Stimulated activated CD4-positive, alpha-beta T cell treated with anti-CD3 and anti-CD28 coated beads, Interleukin-2, amount 100 ng/mL, for 4 hours (primary cell): ENCODE data around the gene LSM4.
"Not testable (repeated sequence)": the region's sequence is repeated elsewhere in the genome, so short reads cannot be mapped to it uniquely, and the experiment has no call there.

ENCODE experiments used
- DNase-seq: peaks from one replicate; pipeline ENCODE4 v3.0.0-alpha.2; 2020; ENCODE audit warnings: low read depth

LSM4 gene

GRCh38 chr19:18322759-18323460, at the start of gene LSM4:
Gene LSM4 (minus strand): TSS chr19:18323076. CDS start chr19:18323020, 56 bp downstream.
- peak; percentile 99 for DNase-seq

GRCh38 chr19:18368504-18369222, 45.8 kb upstream of the LSM4 start:
- no peak for DNase-seq

- no peak for DNase-seq
Observed at GRCh38 chr19:18366021-18366435, 43.2 kb upstream of the LSM4 start.

- no peak for DNase-seq
Observed at GRCh38 chr19:18364826-18365528, 42.1 kb upstream of the LSM4 start.

- not testable (repeated sequence) for DNase-seq
Observed at GRCh38 chr19:18364277-18364825, 41.5 kb upstream of the LSM4 start.

GRCh38 chr19:18363787-18364186, 40.9 kb upstream of the LSM4 start:
- DNase-seq = no peak

- no peak for DNase-seq
Observed at GRCh38 chr19:18362934-18363542, 40.2 kb upstream of the LSM4 start.

GRCh38 chr19:18361646-18362045, 38.8 kb upstream of the LSM4 start:
- DNase-seq = no peak

- no peak for DNase-seq
Observed at GRCh38 chr19:18357041-18357440, 34.2 kb upstream of the LSM4 start.

GRCh38 chr19:18354743-18355142, 31.9 kb upstream of the LSM4 start:
- DNase-seq = not testable (repeated sequence)

- no peak for DNase-seq
Observed at GRCh38 chr19:18353378-18354005, 30.6 kb upstream of the LSM4 start.

GRCh38 chr19:18351544-18351943, 28.7 kb upstream of the LSM4 start:
- DNase-seq = no peak

- no peak for DNase-seq
Observed at GRCh38 chr19:18350490-18350889, 27.6 kb upstream of the LSM4 start.

GRCh38 chr19:18349524-18350128, 26.8 kb upstream of the LSM4 start:
- DNase-seq = no peak

GRCh38 chr19:18348818-18349339, 26.0 kb upstream of the LSM4 start:
- not testable (repeated sequence) for DNase-seq

- DNase-seq = no peak
Observed at GRCh38 chr19:18348171-18348570, 25.3 kb upstream of the LSM4 start.

- DNase-seq = no peak
Observed at GRCh38 chr19:18346091-18346490, 23.2 kb upstream of the LSM4 start.

GRCh38 chr19:18345296-18345695, 22.4 kb upstream of the LSM4 start:
- no peak for DNase-seq

GRCh38 chr19:18344582-18344950, 21.7 kb upstream of the LSM4 start:
- no peak for DNase-seq

GRCh38 chr19:18342090-18342632, 19.3 kb upstream of the LSM4 start:
- DNase-seq = no peak
